ENCODE measurements around the gene SCP2. TPM values are rescaled to one million over a fixed set of nuclear protein-coding genes. Genes with fewer than 3 reads are reported as not detected.

The SCP2 gene
- total and polyA plus RNA-seq, 2 donors = 121 to 137 TPM

GRCh38 chr1:52907812-52908153 is 19.3 kb upstream of the SCP2 start:
- Histone ChIP-seq H3K4me3 (ENCODE audit: low read depth, low read length) (no peak overlapping the region), H3K4me1 (ENCODE audit: insufficient read depth) (no peaks in the 10 kb centered on the region), H3K27ac (ENCODE audit: low read depth) (no peak overlapping the region), H3K36me3 (ENCODE audit: insufficient read depth) (no peaks in the 10 kb centered on the region)
- WGBS = 88% methylated on average over 10 of the region's 10 CpGs
- no peak for DNase-seq (ENCODE audit: extremely low spot score)

GRCh38 chr1:52911541-52911940 is 15.5 kb upstream of the SCP2 start:
- H3K4me1 ChIP-seq (ENCODE audit: insufficient read depth) = no peaks in the 10 kb centered on the region
- 91% methylated on average over 10 of the region's 10 CpGs for WGBS
- no peak for DNase-seq (ENCODE audit: extremely low spot score)
- H3K4me3 ChIP-seq (ENCODE audit: low read depth, low read length) = no peak overlapping the region
- no peak overlapping the region for H3K27ac ChIP-seq (ENCODE audit: low read depth)
- H3K36me3 ChIP-seq (ENCODE audit: insufficient read depth) = no peaks in the 10 kb centered on the region

- no peak for DNase-seq (ENCODE audit: extremely low spot score)
- 83% methylated on average over 3 of the region's 3 CpGs for WGBS
- Histone ChIP-seq H3K36me3 (ENCODE audit: insufficient read depth) (no peaks in the 10 kb centered on the region), H3K4me1 (ENCODE audit: insufficient read depth) (no peaks in the 10 kb centered on the region), H3K27ac (ENCODE audit: low read depth) (no peak overlapping the region), H3K4me3 (ENCODE audit: low read depth, low read length) (no peak overlapping the region)
These were observed 14.1 kb upstream of the SCP2 start for GRCh38 chr1:52913014-52913413.

GRCh38 chr1:52913537-52913936 is 13.5 kb upstream of the SCP2 start:
- WGBS = 76% methylated on average over 8 of the region's 8 CpGs
- DNase-seq (ENCODE audit: extremely low spot score) = no peak
- Histone ChIP-seq H3K27ac (ENCODE audit: low read depth) (no peak overlapping the region), H3K4me3 (ENCODE audit: low read depth, low read length) (no peak overlapping the region), H3K36me3 (ENCODE audit: insufficient read depth) (no peaks in the 10 kb centered on the region), H3K4me1 (ENCODE audit: insufficient read depth) (no peaks in the 10 kb centered on the region)

GRCh38 chr1:52914463-52914862 is 12.6 kb upstream of the SCP2 start:
- 83% methylated on average over 5 of the region's 5 CpGs for WGBS
- DNase-seq (ENCODE audit: extremely low spot score) = no peak
- Histone ChIP-seq H3K27ac (ENCODE audit: low read depth) (no peak overlapping the region), H3K36me3 (ENCODE audit: insufficient read depth) (no peaks in the 10 kb centered on the region), H3K4me1 (ENCODE audit: insufficient read depth) (peaks cover 1% of the 10 kb centered on the region), H3K4me3 (ENCODE audit: low read depth, low read length) (no peak overlapping the region)

GRCh38 chr1:52915211-52915854 is 11.7 kb upstream of the SCP2 start:
- Histone ChIP-seq H3K4me1 (ENCODE audit: insufficient read depth) (peaks cover 1% of the 10 kb centered on the region), H3K4me3 (ENCODE audit: low read depth, low read length) (no peak overlapping the region), H3K27ac (ENCODE audit: low read depth) (no peak overlapping the region), H3K36me3 (ENCODE audit: insufficient read depth) (no peaks in the 10 kb centered on the region)
- 90% methylated on average over 2 of the region's 2 CpGs for WGBS
- DNase-seq (ENCODE audit: extremely low spot score) = no peak

- H3K4me1 ChIP-seq (ENCODE audit: insufficient read depth) = peaks cover 1% of the 10 kb centered on the region
- H3K27ac ChIP-seq (ENCODE audit: low read depth) = no peak overlapping the region
- WGBS = 78% methylated on average over 7 of the region's 7 CpGs
- no peaks in the 10 kb centered on the region for H3K36me3 ChIP-seq (ENCODE audit: insufficient read depth)
- no peak overlapping the region for H3K4me3 ChIP-seq (ENCODE audit: low read depth, low read length)
- DNase-seq (ENCODE audit: extremely low spot score) = no peak
These were observed 11.2 kb upstream of the SCP2 start for GRCh38 chr1:52915855-52916220.

GRCh38 chr1:52916241-52916975 is 10.7 kb upstream of the SCP2 start:
- Histone ChIP-seq H3K36me3 (ENCODE audit: insufficient read depth) (no peaks in the 10 kb centered on the region), H3K4me3 (ENCODE audit: low read depth, low read length) (no peak overlapping the region), H3K27ac (ENCODE audit: low read depth) (no peak overlapping the region), H3K4me1 (ENCODE audit: insufficient read depth) (peaks cover 1% of the 10 kb centered on the region)
- no peak for DNase-seq (ENCODE audit: extremely low spot score)
- 80% methylated on average over 10 of the region's 10 CpGs for WGBS

- no peak overlapping the region for H3K4me3 ChIP-seq (ENCODE audit: low read depth, low read length)
- peaks cover 1% of the 10 kb centered on the region for H3K4me1 ChIP-seq (ENCODE audit: insufficient read depth)
- DNase-seq (ENCODE audit: extremely low spot score) = no peak
- no peak overlapping the region for H3K27ac ChIP-seq (ENCODE audit: low read depth)
- 60% methylated on average over 7 of the region's 7 CpGs for WGBS
- no peaks in the 10 kb centered on the region for H3K36me3 ChIP-seq (ENCODE audit: insufficient read depth)
These were observed 9.9 kb upstream of the SCP2 start for GRCh38 chr1:52917156-52917555.

- no peak overlapping the region for H3K27ac ChIP-seq (ENCODE audit: low read depth)
- 92% methylated on average over 1 of the region's 1 CpG for WGBS
These were observed 9.5 kb upstream of the SCP2 start for GRCh38 chr1:52917581-52917980.

GRCh38 chr1:52918201-52918600 is 8.9 kb upstream of the SCP2 start:
- Histone ChIP-seq H3K4me3 (ENCODE audit: low read depth, low read length) (no peak overlapping the region), H3K36me3 (ENCODE audit: insufficient read depth) (no peaks in the 10 kb centered on the region), H3K27ac (ENCODE audit: low read depth) (no peak overlapping the region), H3K4me1 (ENCODE audit: insufficient read depth) (peaks cover 1% of the 10 kb centered on the region)
- DNase-seq (ENCODE audit: extremely low spot score) = no peak
- WGBS = 79% methylated on average over 6 of the region's 6 CpGs

More at GRCh38 chr1:52917581-52917980, 9.5 kb upstream of the SCP2 start:
- no peak for DNase-seq (ENCODE audit: extremely low spot score)
- H3K4me3 ChIP-seq (ENCODE audit: low read depth, low read length) = no peak overlapping the region
- no peaks in the 10 kb centered on the region for H3K36me3 ChIP-seq (ENCODE audit: insufficient read depth)
- peaks cover 1% of the 10 kb centered on the region for H3K4me1 ChIP-seq (ENCODE audit: insufficient read depth)

GRCh38 chr1:52919051-52919722 is 7.9 kb upstream of the SCP2 start:
- Histone ChIP-seq H3K36me3 (ENCODE audit: insufficient read depth) (no peaks in the 10 kb centered on the region), H3K27ac (ENCODE audit: low read depth) (no peak overlapping the region)
- 93% methylated on average over 7 of the region's 7 CpGs for WGBS

GRCh38 chr1:52919723-52920483 is 7.2 kb upstream of the SCP2 start:
- Histone ChIP-seq H3K27ac (ENCODE audit: low read depth) (no peak overlapping the region), H3K36me3 (ENCODE audit: insufficient read depth) (no peaks in the 10 kb centered on the region), H3K4me3 (ENCODE audit: low read depth, low read length) (no peak overlapping the region), H3K4me1 (ENCODE audit: insufficient read depth) (peaks cover 1% of the 10 kb centered on the region)
- no peak for DNase-seq (ENCODE audit: extremely low spot score)
- 88% methylated on average over 10 of the region's 10 CpGs for WGBS

More at GRCh38 chr1:52919051-52919722, 7.9 kb upstream of the SCP2 start:
- DNase-seq (ENCODE audit: extremely low spot score) = no peak
- peaks cover 1% of the 10 kb centered on the region for H3K4me1 ChIP-seq (ENCODE audit: insufficient read depth)
- no peak overlapping the region for H3K4me3 ChIP-seq (ENCODE audit: low read depth, low read length)

Measured in urinary bladder (tissue), 4 donors.